Head of caudate nucleus (tissue), 42 donors: ENCODE results near the gene R3HDM4.

Experiments
- DNase-seq, 42 donors: peaks; one replicate each; pipeline versions ENCODE4 v3.0.0 to v3.0.0-alpha.2; 2020 to 2021; ENCODE audit warnings: mixed read lengths in 7 of 42
- intact Hi-C: fragments of 100-400 bp; cut with DNase I; formaldehyde crosslinking; loops from one replicate; pipeline ENCODE4 v1.15.0; 2022

The R3HDM4 gene

GRCh38 chr19:934197-934840, 21.3 kb upstream of the R3HDM4 start:
- no peak for DNase-seq
- intact Hi-C loops = no loop called here

GRCh38 chr19:933553-933882, 20.5 kb upstream of the R3HDM4 start:
- intact Hi-C loops = no loop called here
- DNase-seq = no peak

GRCh38 chr19:932648-933552, 19.9 kb upstream of the R3HDM4 start:
- peak in 4 of 42 donors; percentile 20 to 47 (median 34) for DNase-seq
- intact Hi-C loops = no loop called here

GRCh38 chr19:931860-932647, 19.0 kb upstream of the R3HDM4 start:
- intact Hi-C loops = no loop called here

GRCh38 chr19:929891-930258, 16.9 kb upstream of the R3HDM4 start:
- no peak for DNase-seq
- intact Hi-C loops = loop anchor here (10.0 kb wide), 1 partner anchor 265 kb away; the partner anchor contains the start of gene RNF126

More at GRCh38 chr19:931860-932647, 19.0 kb upstream of the R3HDM4 start:
- DNase-seq = no peak

GRCh38 chr19:929203-929890, 16.3 kb upstream of the R3HDM4 start:
- intact Hi-C loops = loop anchor here (10.0 kb wide), 1 partner anchor 265 kb away; the partner anchor contains the start of gene RNF126
- DNase-seq = no peak

GRCh38 chr19:928471-929202, 15.6 kb upstream of the R3HDM4 start:
- intact Hi-C loops = loop anchor here (10.0 kb wide), 1 partner anchor 264 kb away; the partner anchor contains the start of gene RNF126
- no peak for DNase-seq

GRCh38 chr19:927780-928401, 14.9 kb upstream of the R3HDM4 start:
- intact Hi-C loops = loop anchor here (10.0 kb wide), 1 partner anchor 263 kb away; the partner anchor contains the start of gene RNF126
- no peak for DNase-seq

GRCh38 chr19:927351-927779, 14.3 kb upstream of the R3HDM4 start:
- no peak for DNase-seq
- intact Hi-C loops = loop anchor here (10.0 kb wide), 1 partner anchor 263 kb away; the partner anchor contains the start of gene RNF126

GRCh38 chr19:926589-927350, 13.8 kb upstream of the R3HDM4 start:
- intact Hi-C loops = loop anchor here (10.0 kb wide), 1 partner anchor 262 kb away; the partner anchor contains the start of gene RNF126
- DNase-seq = peak in 14 of 42 donors; percentile 31 to 68 (median 44)

- intact Hi-C loops = loop anchor here (10.0 kb wide), 1 partner anchor 261 kb away; the partner anchor contains the start of gene RNF126
These were observed 13.2 kb upstream of the R3HDM4 start for GRCh38 chr19:926323-926588.

GRCh38 chr19:925526-926322, 12.7 kb upstream of the R3HDM4 start, which contains the start of gene ARID3A:
Gene ARID3A (plus strand): TSS chr19:926035. CDS start chr19:929529, 3,494 bp downstream.
- intact Hi-C loops = loop anchor here (10.0 kb wide), 1 partner anchor 261 kb away; the partner anchor contains the start of gene RNF126
- peak; percentile 62 to 92 (median 81) for DNase-seq

More at GRCh38 chr19:926323-926588, 13.2 kb upstream of the R3HDM4 start:
- no peak for DNase-seq

GRCh38 chr19:925087-925525, 12.1 kb upstream of the R3HDM4 start:
- intact Hi-C loops = loop anchor here (10.0 kb wide), 1 partner anchor 260 kb away; the partner anchor contains the start of gene RNF126
- peak in 4 of 42 donors; percentile 29 to 66 (median 41) for DNase-seq

GRCh38 chr19:924553-925086, 11.6 kb upstream of the R3HDM4 start:
- DNase-seq = no peak
- intact Hi-C loops = loop anchor here (5.0 to 10.0 kb wide), 2 partner anchors 67 to 260 kb away; partner anchors contain the start of genes CFD and RNF126
